HG03469 (cell line): ENCODE measurements around the gene OR10P1.

Experiments used
- ATAC-seq: cut with Tn5 transposase; IDR thresholded peaks from one replicate; pipeline ENCODE4 v1.9.1; 2021; ENCODE audit warnings: mild to moderate bottlenecking, moderate library complexity, moderate number of reproducible peaks; ENCODE audit not compliant: unreplicated experiment

OR10P1 gene

GRCh38 chr12:55682087-55682796 is 45.5 kb downstream of the OR10P1 start:
- no peak for ATAC-seq

DNA sequence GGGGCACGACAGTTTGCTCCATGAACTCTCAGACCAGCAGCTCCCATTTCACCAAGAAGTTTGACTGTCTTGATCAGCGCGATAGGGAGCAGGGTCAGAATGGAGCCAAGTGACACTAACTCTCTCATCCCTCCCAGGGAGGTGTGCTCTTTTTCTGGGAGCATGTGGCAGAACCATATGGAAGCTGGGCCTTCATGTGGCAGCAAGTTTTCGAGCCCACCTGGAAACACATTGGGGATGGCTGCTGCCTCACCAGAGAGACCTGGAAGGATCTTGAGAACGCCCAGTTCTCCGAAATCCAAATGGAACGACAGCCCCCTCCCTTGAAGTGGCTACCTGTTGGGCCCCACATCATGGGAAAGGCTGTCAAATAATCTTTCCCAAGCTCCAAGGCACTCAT is 47.0 kb downstream of the OR10P1 start:
- ATAC-seq, result no peak

DNA sequence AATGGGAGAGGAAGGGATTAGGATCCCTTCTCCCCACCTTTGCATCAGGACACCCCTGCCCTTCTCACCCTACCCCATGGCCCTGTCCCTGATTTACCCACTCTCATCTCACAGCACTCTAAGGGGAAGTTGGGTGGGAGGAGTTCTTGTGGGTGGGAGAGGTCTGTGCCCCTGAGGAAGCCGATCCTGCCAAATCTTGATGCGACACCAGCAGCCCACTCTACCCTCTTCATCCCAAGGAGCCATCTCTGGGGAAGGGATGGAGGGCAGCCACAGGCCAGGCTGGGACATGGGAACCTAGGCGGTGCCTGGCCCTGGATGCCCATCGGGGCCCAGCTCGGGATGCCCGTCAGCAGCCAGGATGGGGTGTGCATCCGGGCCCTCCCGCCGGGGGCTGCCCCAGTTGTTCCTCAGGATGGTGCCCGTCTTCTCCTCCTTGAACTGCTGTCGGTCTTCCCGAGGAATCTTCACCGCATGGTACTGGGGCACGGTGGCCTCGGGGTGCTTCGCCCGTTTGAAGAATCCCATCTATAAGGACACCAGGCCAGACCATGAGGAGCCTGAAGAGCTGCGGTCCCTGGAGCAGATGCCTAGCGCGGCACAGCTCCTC is 48.2 kb downstream of the OR10P1 start:
- ATAC-seq, result no peak

DNA sequence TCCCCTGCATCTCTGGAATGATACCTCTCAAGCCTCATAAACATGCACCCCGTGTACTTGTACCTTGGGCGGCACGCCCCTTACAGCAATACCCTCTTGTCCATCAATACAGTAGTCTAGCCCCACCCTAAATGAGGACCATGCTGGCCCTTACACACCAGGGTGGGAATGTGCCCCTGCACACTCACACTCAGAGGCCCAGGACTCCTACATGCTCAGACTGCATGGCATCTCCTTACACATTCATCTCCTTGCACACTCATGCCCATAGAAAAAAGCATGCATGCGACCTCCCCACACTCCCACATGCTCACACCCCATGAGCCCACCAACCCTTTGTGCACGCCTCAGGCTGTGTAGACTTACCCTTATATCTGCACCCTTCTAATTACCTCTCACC is 49.0 kb downstream of the OR10P1 start:
- ATAC-seq, result no peak

DNA sequence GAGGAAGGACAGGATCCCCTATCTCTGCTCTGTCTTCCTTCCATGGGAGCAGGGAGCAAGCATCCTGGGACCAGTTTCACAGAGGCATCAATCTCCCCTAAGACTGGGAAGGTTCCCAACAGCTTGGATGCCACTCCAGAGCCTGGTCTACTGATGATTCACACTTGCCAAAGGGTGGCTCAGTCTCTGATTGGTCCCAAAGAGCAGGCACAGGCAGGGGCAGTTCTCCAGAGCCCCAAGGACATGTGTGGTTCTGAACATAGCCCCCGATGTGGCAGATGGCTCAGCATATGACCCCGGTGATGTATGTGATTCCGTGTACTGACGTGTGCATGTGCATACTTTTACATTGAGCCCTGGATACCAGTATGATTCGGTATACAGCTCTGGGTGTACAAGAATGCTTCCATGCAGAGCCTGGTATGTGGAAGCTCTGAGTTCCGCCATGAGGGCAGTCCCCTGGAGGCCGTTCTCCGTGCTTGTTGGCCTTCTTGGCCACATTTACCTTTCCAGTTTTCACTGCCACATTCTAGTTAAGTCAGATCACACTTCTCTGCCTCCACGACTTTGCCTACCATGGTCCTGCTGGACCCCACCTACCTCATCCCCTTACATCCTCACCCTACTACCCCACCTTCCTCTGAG is 49.8 kb downstream of the OR10P1 start:
- no peak for ATAC-seq
